H1 (cell line): ENCODE measurements around the gene RELL1. TPM values are rescaled to one million over a fixed set of nuclear protein-coding genes. Genes with fewer than 3 reads are reported as not detected.

Source experiments
- CTCF ChIA-PET: fragments of 300-600 bp; sonication (Branson Sonifier 250); formaldehyde crosslinking; loops from one replicate; lab custom pipeline; 2021; ENCODE audit not compliant: partially characterized antibody; lab: Charles Lee
- POLR2A ChIA-PET: fragments of 300-600 bp; sonication (Branson Sonifier 250); formaldehyde crosslinking; loops from one replicate; lab custom pipeline; 2021; ENCODE audit warnings: inconsistent platforms; ENCODE audit not compliant: partially characterized antibody; lab: Charles Lee
- DNase-seq, 2 experiments: peaks; one replicate each; pipeline versions ENCODE4 v3.0.0 to v3.0.0-alpha.2; 2010 to 2022; ENCODE audit warnings: low spot score in 2 of 2, low read depth in 1 of 2, mixed read lengths in 1 of 2
- FAIRE-seq: peaks from 2 replicates; lab custom pipeline; 2011; peaks lifted over from hg19 to GRCh38; lab: Jason Lieb, UNC
- H2AFZ ChIP-seq: 2 replicates; pipeline ENCODE4 v1.8.1; 2012; ENCODE audit warnings: low read length, inconsistent platforms
- H2AK5ac ChIP-seq: 2 replicates; pipeline ENCODE4 v1.6.1; 2013; ENCODE audit warnings: low read depth, low read length
- H2BK120ac ChIP-seq: replicated peaks from 2 replicates; pipeline ENCODE3; 2013; ENCODE audit warnings: low read depth, low read length, inconsistent platforms
- H2BK12ac ChIP-seq: 2 replicates; pipeline ENCODE4 v1.6.1; 2013; ENCODE audit warnings: low read depth, low read length
- H2BK15ac ChIP-seq: 2 replicates; pipeline ENCODE4 v1.6.1; 2013; ENCODE audit warnings: low read length
- H2BK20ac ChIP-seq: 2 replicates; pipeline ENCODE4 v1.6.1; 2013; ENCODE audit warnings: low read length
- H2BK5ac ChIP-seq: 2 replicates; pipeline ENCODE4 v1.6.1; 2013; ENCODE audit warnings: low read depth, low read length
- H3K14ac ChIP-seq: 2 replicates; pipeline ENCODE4 v1.6.1; 2013; ENCODE audit warnings: inconsistent platforms; ENCODE audit not compliant: insufficient read length
- H3K18ac ChIP-seq: 2 replicates; pipeline ENCODE4 v1.6.1; 2013; ENCODE audit warnings: low read length; ENCODE audit errors: extremely low read depth
- H3K23ac ChIP-seq: 2 replicates; pipeline ENCODE4 v1.6.1; 2013; ENCODE audit warnings: inconsistent platforms; ENCODE audit not compliant: insufficient read length
- H3K23me2 ChIP-seq: 2 replicates; pipeline ENCODE4 v1.6.1; 2013; ENCODE audit warnings: low read depth, low read length
- H3K27ac ChIP-seq: 2 replicates; pipeline ENCODE4 v1.6.1; 2011; ENCODE audit warnings: low read depth, low read length, inconsistent platforms
- H3K27me3 ChIP-seq, 4 experiments: replicated peaks in 1 of 4; 1 replicate in 1 of 4; 2 replicates in 3 of 4; pipeline versions ENCODE4 v1.6.1 to v1.8.1; 2011 to 2013; ENCODE audit warnings: low read length in 3 of 4, mild to moderate bottlenecking in 3 of 4, inconsistent platforms in 2 of 4, mixed read lengths in 2 of 4, moderate library complexity in 1 of 4; ENCODE audit not compliant: control insufficient read depth in 3 of 4, insufficient read depth in 3 of 4; ENCODE audit errors: extremely low read depth in 1 of 4
- H3K36me3 ChIP-seq, 4 experiments: 2 replicates each; pipeline versions ENCODE4 v1.6.1 to v1.8.1; 2011 to 2013; ENCODE audit warnings: mild to moderate bottlenecking in 4 of 4, low read length in 3 of 4, moderate library complexity in 2 of 4, control low read depth in 1 of 4, inconsistent platforms in 1 of 4; ENCODE audit not compliant: insufficient read depth in 4 of 4, control insufficient read depth in 2 of 4
- H3K4ac ChIP-seq: replicated peaks from 2 replicates; pipeline ENCODE3; 2013; ENCODE audit warnings: low read length, low read depth, mixed read lengths, inconsistent platforms; ENCODE audit not compliant: insufficient read length
- H3K4me1 ChIP-seq, 4 experiments: replicated peaks in 1 of 4; 1 replicate in 1 of 4; 2 replicates in 3 of 4; pipeline versions ENCODE4 v1.6.1 to v1.8.1; 2011 to 2013; ENCODE audit warnings: low read length in 3 of 4, inconsistent platforms in 2 of 4, mixed read lengths in 1 of 4; ENCODE audit not compliant: insufficient read depth in 4 of 4, control insufficient read depth in 3 of 4
- H3K4me2 ChIP-seq, 2 experiments: 2 replicates each; pipeline versions ENCODE4 v1.6.1 to v1.8.1; 2011 to 2013; ENCODE audit warnings: low read depth in 2 of 2, low read length in 2 of 2, control low read depth in 1 of 2, inconsistent platforms in 1 of 2, mild to moderate bottlenecking in 1 of 2; ENCODE audit not compliant: insufficient read depth in 1 of 2
- H3K4me3 ChIP-seq, 4 experiments: fragments of 200-600, 300-600 bp in 1 of 4; sonication (generic), shearing (Covaris generic), sonication (Bioruptor Twin) in 1 of 4; 2 replicates each; pipeline versions ENCODE4 v1.5.1 to v1.8.1; 2011 to 2016; ENCODE audit warnings: low read length in 4 of 4, low read depth in 3 of 4, control low read depth in 2 of 4, inconsistent platforms in 2 of 4, mild to moderate bottlenecking in 2 of 4, mixed read lengths in 1 of 4, moderate library complexity in 1 of 4; ENCODE audit not compliant: insufficient read depth in 2 of 4; ENCODE audit errors: extremely low read depth in 1 of 4
- H3K56ac ChIP-seq: replicated peaks from 2 replicates; pipeline ENCODE3; 2013; ENCODE audit warnings: low read depth, mild to moderate bottlenecking, mixed read lengths, low read length, inconsistent platforms; ENCODE audit not compliant: insufficient read length
- H3K79me1 ChIP-seq: 2 replicates; pipeline ENCODE4 v1.6.1; 2013; ENCODE audit warnings: low read depth, low read length, control low read depth
- H3K79me2 ChIP-seq, 2 experiments: 2 replicates each; pipeline versions ENCODE4 v1.6.1 to v1.8.1; 2012 to 2013; ENCODE audit warnings: low read length in 2 of 2, mild to moderate bottlenecking in 2 of 2, inconsistent platforms in 1 of 2; ENCODE audit not compliant: insufficient read depth in 2 of 2, control insufficient read depth in 1 of 2
- H3K9ac ChIP-seq, 4 experiments: replicated peaks in 1 of 4; 1 replicate in 1 of 4; 2 replicates in 3 of 4; pipeline versions ENCODE4 v1.6.1 to v1.8.1; 2011 to 2013; ENCODE audit warnings: low read depth in 3 of 4, low read length in 3 of 4, control low read depth in 2 of 4, mild to moderate bottlenecking in 2 of 4, moderate library complexity in 2 of 4, inconsistent platforms in 1 of 4; ENCODE audit errors: extremely low read depth in 1 of 4
- H3K9me3 ChIP-seq, 2 experiments: 2 replicates each; pipeline versions ENCODE4 v1.6.1 to v1.8.1; 2012 to 2013; ENCODE audit warnings: mild to moderate bottlenecking in 2 of 2, moderate library complexity in 2 of 2, control low read depth in 1 of 2, inconsistent platforms in 1 of 2, low read depth in 1 of 2, low read length in 1 of 2, mixed read lengths in 1 of 2; ENCODE audit not compliant: insufficient read depth in 2 of 2
- H4K20me1 ChIP-seq, 2 experiments: replicated peaks in 1 of 2; 2 replicates each; pipeline versions ENCODE3 to v1.8.1; 2011 to 2013; ENCODE audit warnings: inconsistent platforms in 2 of 2, low read length in 2 of 2, mild to moderate bottlenecking in 1 of 2; ENCODE audit not compliant: insufficient read depth in 2 of 2, control insufficient read depth in 1 of 2
- H4K5ac ChIP-seq: 2 replicates; pipeline ENCODE4 v1.6.1; 2013; ENCODE audit warnings: low read length, low read depth, mixed read lengths, inconsistent platforms; ENCODE audit not compliant: insufficient read length
- H4K8ac ChIP-seq: 2 replicates; pipeline ENCODE4 v1.8.0; 2013; ENCODE audit warnings: mild to moderate bottlenecking, moderate library complexity, low read length, inconsistent platforms; ENCODE audit not compliant: insufficient read depth; ENCODE audit errors: extremely low read depth
- H4K91ac ChIP-seq: replicated peaks from 2 replicates; pipeline ENCODE3; 2013; ENCODE audit warnings: low read length, mixed read lengths, inconsistent platforms; ENCODE audit not compliant: insufficient read length
- BACH1 ChIP-seq: IDR thresholded peaks from 2 replicates; pipeline ENCODE4 v1.6.1; 2012; ENCODE audit warnings: low read length, improper control_type of control experiment
- CHD2 ChIP-seq: IDR thresholded peaks from 2 replicates; pipeline ENCODE4 v1.6.1; 2012; ENCODE audit warnings: low read length, improper control_type of control experiment
- KDM1A ChIP-seq: fragments of 200-600, 300-600 bp; sonication (generic); IDR thresholded peaks from 2 replicates; pipeline ENCODE4 v1.7.1; 2016; ENCODE audit warnings: mild to moderate bottlenecking, low read length, borderline replicate concordance
- SIX5 ChIP-seq: IDR thresholded peaks from 2 replicates; pipeline ENCODE4 v1.6.1; 2011; ENCODE audit warnings: mild to moderate bottlenecking, low read depth, low read length
- YY1 ChIP-seq: IDR thresholded peaks from 2 replicates; pipeline ENCODE4 v1.6.1; 2011; ENCODE audit warnings: low read depth, mild to moderate bottlenecking, low read length
- ZNF274 ChIP-seq: IDR thresholded peaks from 2 replicates; pipeline ENCODE4 v1.7.0; 2012; ENCODE audit warnings: low read length, borderline replicate concordance; ENCODE audit errors: extremely low read depth
- WGBS, 2 experiments: shearing (Covaris generic) in 1 of 2; methylation state at CpG; one replicate each; pipeline versions ENCODE4 v1.1.6 to v1.1.7; 2013 to 2015; ENCODE audit warnings: low lambda C conversion rate in 2 of 2, mixed read lengths in 2 of 2, inconsistent platforms in 1 of 2, low coverage in 1 of 2, missing lambda C conversion rate in 1 of 2; ENCODE audit not compliant: insufficient replicate concordance in 2 of 2, insufficient coverage in 1 of 2, insufficient read length in 1 of 2; ENCODE audit errors: extremely low coverage in 1 of 2, missing lambda C conversion rate in 1 of 2; 5-methylcytosine and 5-hydroxymethylcytosine counted together
- polyA plus RNA-seq, 7 experiments: library from polyadenylated mRNA; depleted of rRNA in 3 of 7; stranded (reverse) in 5 of 7; unstranded in 2 of 7; fragments of >200 nt in 5 of 7; fragments of 200-250 nt in 2 of 7; gene quantifications; 1 replicate in 5 of 7; 2 replicates in 1 of 7; 4 replicates in 1 of 7; pipeline versions ENCODE4 v1.2.1 to v1.2.3, GENCODE V29; 2011 to 2013; ENCODE audit warnings: missing spikeins in 2 of 7, mixed read lengths in 2 of 7
- total RNA-seq: library from RNA; stranded (reverse); fragmentation: NEBNext Ultra II Directional; extraction: Animal tissue kit (Norgen Biotek cat#: 25700); gene quantifications from 2 replicates; pipeline ENCODE4 v1.2.1, GENCODE V29; 2021
- TF ChIP-seq, protein P1 (sequence below): IDR thresholded peaks from 2 replicates; pipeline ENCODE4 v1.6.1; 2012; ENCODE audit warnings: inconsistent platforms

Gene RELL1
- total and polyA plus RNA-seq, 2 of the 8 experiments (the other 6 are each of a cell fraction or from before 2014, with no cell fraction given): 2.1 to 14.1 TPM

DNA sequence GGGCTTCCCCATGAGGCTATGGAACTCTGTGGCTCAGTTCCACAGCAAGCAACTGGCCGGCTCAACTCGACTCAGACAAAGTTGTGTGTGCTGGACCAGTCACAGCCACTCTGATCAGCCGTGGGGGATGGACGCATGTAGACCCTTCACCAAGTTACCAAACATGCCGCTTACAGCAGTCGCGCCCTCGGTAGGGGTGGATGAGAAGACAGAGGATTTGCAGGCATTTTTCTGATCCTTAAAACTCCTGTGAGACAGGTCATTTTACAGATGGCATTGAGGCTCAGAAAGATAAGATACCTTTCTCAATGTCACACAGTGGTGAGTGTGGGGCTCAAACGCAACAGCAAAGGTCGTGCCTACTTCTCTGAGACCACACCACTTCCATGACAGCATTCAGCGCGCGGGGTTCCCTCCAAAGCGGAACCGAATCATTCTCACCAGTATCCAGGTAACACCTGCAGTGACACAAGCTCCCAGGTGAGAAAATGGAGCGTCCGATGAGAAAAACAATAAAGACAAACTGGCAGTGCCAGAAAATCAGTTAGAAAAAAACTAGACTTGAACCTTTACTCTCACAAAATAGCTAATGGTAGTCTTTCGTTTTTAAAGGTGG is 83.6 kb downstream of the RELL1 start:
- Histone ChIP-seq H3K56ac (no peak overlapping the region), H3K14ac (no peak overlapping the region), H3K23ac (no peak overlapping the region), H3K9ac (no peak overlapping the region), H3K27me3 (no peaks in the 10 kb centered on the region; a peak in 1 of 7 replicates), H2BK120ac (no peak overlapping the region), H3K9me3 (no peaks in the 10 kb centered on the region), H2BK15ac (0 out of 2 replicates have a peak overlapping the region, but pooled peaks have one; percentile 20), H2AFZ (no peak overlapping the region), H3K23me2 (peaks cover 5% of the 10 kb centered on the region; the same call in 1 of the 2 replicates), H4K5ac (no peak overlapping the region), H3K27ac (no peak overlapping the region), H3K36me3 (no peaks in the 10 kb centered on the region), H3K79me1 (no peaks in the 10 kb centered on the region), H4K8ac (peak overlapping the region; percentile 58; the same call in 1 of the 2 replicates), H3K4ac (no peak overlapping the region), H2BK20ac (no peak overlapping the region), H3K79me2 (no peaks in the 10 kb centered on the region), H4K20me1 (no peaks in the 10 kb centered on the region), H2BK12ac (no peak overlapping the region), H2BK5ac (no peak overlapping the region), H4K91ac (no peak overlapping the region), H3K4me3 (no peak overlapping the region), H3K18ac (no peak overlapping the region), H3K4me2 (no peak overlapping the region), H3K4me1 (peaks cover 0 to 3% (median 1%) of the 10 kb centered on the region in 4 experiments; a peak in 4 of 7 replicates), H2AK5ac (no peak overlapping the region)
- POLR2A ChIA-PET: no interaction called here
- CTCF ChIA-PET: interaction anchor here (0.6 to 5.4 kb wide), 59 partner anchors 9 to 374 kb away, joined by 3 to 60 read pairs (median 4); a partner anchor contains a TSS
- FAIRE-seq: no peak
- no peak for DNase-seq
- TF ChIP-seq, protein P1, sequence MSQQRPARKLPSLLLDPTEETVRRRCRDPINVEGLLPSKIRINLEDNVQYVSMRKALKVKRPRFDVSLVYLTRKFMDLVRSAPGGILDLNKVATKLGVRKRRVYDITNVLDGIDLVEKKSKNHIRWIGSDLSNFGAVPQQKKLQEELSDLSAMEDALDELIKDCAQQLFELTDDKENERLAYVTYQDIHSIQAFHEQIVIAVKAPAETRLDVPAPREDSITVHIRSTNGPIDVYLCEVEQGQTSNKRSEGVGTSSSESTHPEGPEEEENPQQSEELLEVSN: peak; percentile 6; the same call in 1 of the 2 replicates
- TF ChIP-seq CHD2: no peak
- TF ChIP-seq YY1: no peak
- TF ChIP-seq SIX5: no peak
- no peak for TF ChIP-seq ZNF274
- no peak for TF ChIP-seq BACH1
- TF ChIP-seq KDM1A: no peak
- 85% methylated on average over 18 of the region's 18 CpGs; no CpG with 5 or more reads in 1 of the 2 experiments for WGBS, 2 experiments
